Peyer's patch (tissue), 4 donors: ENCODE results near the gene SSB.

Experiments
- POLR2A ChIP-seq, 2 donors: fragments of 450-650 bp; IDR thresholded peaks; one replicate each; pipeline ENCODE4 v1.5.1; 2017; ENCODE audit warnings: antibody characterized with exemption in 2 of 2, mild to moderate bottlenecking in 2 of 2, moderate library complexity in 2 of 2
- TF ChIP-seq, protein P1 (sequence below), 6 experiments: fragments of 450-650 bp in 4 of 6; fragments of 200-600 bp in 2 of 6; sonication (generic) in 1 of 6; IDR thresholded peaks; one replicate each; pipeline ENCODE4 v1.5.1; 2017 to 2019; ENCODE audit warnings: antibody characterized with exemption in 6 of 6, mild to moderate bottlenecking in 3 of 6, moderate library complexity in 1 of 6

DNA sequence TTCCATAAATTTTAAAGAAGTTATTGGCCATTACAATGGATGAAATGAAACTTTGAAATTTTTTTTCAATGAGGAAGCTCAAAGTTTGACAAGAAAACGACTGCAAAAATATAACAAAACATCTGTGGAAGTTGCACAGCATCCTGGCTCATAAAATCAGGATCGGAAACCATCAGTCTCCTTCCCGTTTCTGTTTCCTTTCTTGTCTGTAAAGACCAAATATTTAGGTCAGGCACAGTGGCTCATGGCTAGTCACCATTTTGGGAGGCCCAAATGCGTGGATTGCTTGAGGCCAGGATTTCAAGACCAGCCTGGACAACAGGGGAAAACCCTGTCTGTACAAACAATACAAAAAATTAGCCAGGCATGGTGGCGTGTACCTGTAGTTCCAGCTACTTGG lies 27.6 kb upstream of the SSB start:
- TF ChIP-seq, protein P1, sequence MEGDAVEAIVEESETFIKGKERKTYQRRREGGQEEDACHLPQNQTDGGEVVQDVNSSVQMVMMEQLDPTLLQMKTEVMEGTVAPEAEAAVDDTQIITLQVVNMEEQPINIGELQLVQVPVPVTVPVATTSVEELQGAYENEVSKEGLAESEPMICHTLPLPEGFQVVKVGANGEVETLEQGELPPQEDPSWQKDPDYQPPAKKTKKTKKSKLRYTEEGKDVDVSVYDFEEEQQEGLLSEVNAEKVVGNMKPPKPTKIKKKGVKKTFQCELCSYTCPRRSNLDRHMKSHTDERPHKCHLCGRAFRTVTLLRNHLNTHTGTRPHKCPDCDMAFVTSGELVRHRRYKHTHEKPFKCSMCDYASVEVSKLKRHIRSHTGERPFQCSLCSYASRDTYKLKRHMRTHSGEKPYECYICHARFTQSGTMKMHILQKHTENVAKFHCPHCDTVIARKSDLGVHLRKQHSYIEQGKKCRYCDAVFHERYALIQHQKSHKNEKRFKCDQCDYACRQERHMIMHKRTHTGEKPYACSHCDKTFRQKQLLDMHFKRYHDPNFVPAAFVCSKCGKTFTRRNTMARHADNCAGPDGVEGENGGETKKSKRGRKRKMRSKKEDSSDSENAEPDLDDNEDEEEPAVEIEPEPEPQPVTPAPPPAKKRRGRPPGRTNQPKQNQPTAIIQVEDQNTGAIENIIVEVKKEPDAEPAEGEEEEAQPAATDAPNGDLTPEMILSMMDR (IDR thresholded peaks at IDR 0.05): no peak
- TF ChIP-seq POLR2A (IDR thresholded peaks at IDR 0.05): no peak
